H1 (cell line): ENCODE measurements around the gene DRC7. TPM values are rescaled to one million over a fixed set of nuclear protein-coding genes. Genes with fewer than 3 reads are reported as not detected.

Source experiments
- CHD1 ChIP-seq: IDR thresholded peaks from 2 replicates; pipeline ENCODE4 v1.6.1; 2012; ENCODE audit warnings: low read depth, low read length, improper control_type of control experiment
- CHD7 ChIP-seq: fragments of 300-600 bp; sonication (generic); IDR thresholded peaks from 2 replicates; pipeline ENCODE4 v1.7.1; 2012; ENCODE audit warnings: low read length, moderate library complexity, mild to moderate bottlenecking, inconsistent platforms; ENCODE audit not compliant: insufficient replicate concordance
- CTCF ChIP-seq, 3 experiments: IDR thresholded peaks; 1 replicate in 2 of 3; 2 replicates in 1 of 3; pipeline versions ENCODE4 v1.5.1 to v1.6.1; 2011; ENCODE audit warnings: low read length in 3 of 3, mild to moderate bottlenecking in 3 of 3, inconsistent platforms in 2 of 3, low read depth in 1 of 3, moderate library complexity in 1 of 3; ENCODE audit not compliant: insufficient read depth in 1 of 3; ENCODE audit errors: control extremely low read depth in 1 of 3
- FOSL1 ChIP-seq: IDR thresholded peaks from 2 replicates; pipeline ENCODE4 v1.6.1; 2011; ENCODE audit warnings: mild to moderate bottlenecking, low read depth, low read length, moderate library complexity; ENCODE audit not compliant: insufficient read depth
- POLR2AphosphoS5 ChIP-seq: IDR thresholded peaks from 2 replicates; pipeline ENCODE4 v1.6.1; 2011; ENCODE audit warnings: low read depth, low read length
- RAD21 ChIP-seq, 2 experiments: IDR thresholded peaks in 1 of 2; conservative IDR thresholded peaks in 1 of 2; 2 replicates each; pipeline ENCODE4 v1.6.1; 2011; ENCODE audit warnings: low read depth in 2 of 2, low read length in 2 of 2, improper control_type of control experiment in 1 of 2, inconsistent platforms in 1 of 2, mild to moderate bottlenecking in 1 of 2, moderate library complexity in 1 of 2
- polyA plus RNA-seq, 7 experiments: library from polyadenylated mRNA; depleted of rRNA in 3 of 7; stranded (reverse) in 5 of 7; unstranded in 2 of 7; fragments of >200 nt in 5 of 7; fragments of 200-250 nt in 2 of 7; gene quantifications; 1 replicate in 5 of 7; 2 replicates in 1 of 7; 4 replicates in 1 of 7; pipeline versions ENCODE4 v1.2.1 to v1.2.3, GENCODE V29; 2011 to 2013; ENCODE audit warnings: missing spikeins in 2 of 7, mixed read lengths in 2 of 7
- total RNA-seq: library from RNA; stranded (reverse); fragmentation: NEBNext Ultra II Directional; extraction: Animal tissue kit (Norgen Biotek cat#: 25700); gene quantifications from 2 replicates; pipeline ENCODE4 v1.2.1, GENCODE V29; 2021

DRC7 gene
- total and polyA plus RNA-seq, 2 of the 8 experiments (the other 6 are each of a cell fraction or from before 2014, with no cell fraction given), result 0.14 TPM; not detected in 1

- TF ChIP-seq FOSL1 (no peak), POLR2AphosphoS5 (no peak), CTCF (IDR thresholded peaks at IDR 0.05; ENCODE audit: control extremely low read depth in 1 of 3, insufficient read depth in 1 of 3, low read depth in 1 of 3, low read length in 3 of 3) (peak; percentile 74 to 99 (median 91)), CHD7 (no peak), CHD1 (no peak), RAD21 (IDR thresholded peaks at IDR 0.05 in 1 of 2, conservative IDR thresholded peaks at IDR 0.05 in 1 of 2; ENCODE audit: low read depth in 2 of 2, low read length in 2 of 2) (peak; percentile 89 to 91)
These were observed 81.3 kb downstream of the DRC7 start (continued) for GRCh38 chr16:57775661-57776469.
